CD14-positive monocyte (primary cell): ENCODE results near the gene PEAK1. TPM values are rescaled to one million over a fixed set of nuclear protein-coding genes. Genes with fewer than 3 reads are reported as not detected.

Experiments
- DNase-seq, 3 donors: peaks; one replicate each; pipeline ENCODE4 v3.0.0-alpha.2; 2011 to 2022
- H2AFZ ChIP-seq: 2 replicates; pipeline ENCODE4 v1.6.0; 2012; ENCODE audit warnings: mild to moderate bottlenecking, low read depth, low read length, inconsistent platforms; ENCODE audit not compliant: insufficient read depth, poor library complexity, severe bottlenecking
- H3K27ac ChIP-seq, 2 donors: 1 replicate in 1 of 2; 2 replicates in 1 of 2; pipeline ENCODE4 v1.5.1; 2012 to 2013; ENCODE audit warnings: low read length in 2 of 2, control low read depth in 1 of 2, inconsistent platforms in 1 of 2, low read depth in 1 of 2, mild to moderate bottlenecking in 1 of 2
- H3K27me3 ChIP-seq, 2 donors: one replicate each; pipeline versions ENCODE4 v1.6.0 to v1.6.1; 2011 to 2013; ENCODE audit warnings: low read length in 2 of 2; ENCODE audit not compliant: control insufficient read depth in 2 of 2, insufficient read depth in 2 of 2
- H3K36me3 ChIP-seq, 2 donors: replicated peaks in 1 of 2; 1 replicate in 1 of 2; 2 replicates in 1 of 2; pipeline versions ENCODE4 v1.5.1 to v1.6.1; 2012 to 2013; ENCODE audit warnings: low read length in 2 of 2, control low read depth in 1 of 2, inconsistent platforms in 1 of 2, mild to moderate bottlenecking in 1 of 2; ENCODE audit not compliant: insufficient read depth in 2 of 2, control insufficient read depth in 1 of 2
- H3K4me1 ChIP-seq, 2 donors: 1 replicate in 1 of 2; 2 replicates in 1 of 2; pipeline versions ENCODE4 v1.5.1 to v1.6.1; 2012 to 2013; ENCODE audit warnings: low read length in 2 of 2, control low read depth in 1 of 2, inconsistent platforms in 1 of 2, mild to moderate bottlenecking in 1 of 2, moderate library complexity in 1 of 2; ENCODE audit not compliant: insufficient read depth in 2 of 2, control insufficient read depth in 1 of 2
- H3K4me2 ChIP-seq: replicated peaks from 2 replicates; pipeline ENCODE3; 2012; ENCODE audit warnings: low read length, moderate library complexity, mild to moderate bottlenecking; ENCODE audit not compliant: poor library complexity, severe bottlenecking; ENCODE audit errors: extremely low read depth
- H3K4me3 ChIP-seq, 3 experiments: fragments of 200-600 bp in 1 of 3; sonication (generic) in 1 of 3; replicated peaks in 1 of 3; 1 replicate in 2 of 3; 2 replicates in 1 of 3; pipeline ENCODE4 v1.5.1; 2011 to 2013; ENCODE audit warnings: low read length in 3 of 3, mild to moderate bottlenecking in 3 of 3, control low read depth in 2 of 3, low read depth in 2 of 3, inconsistent platforms in 1 of 3, moderate library complexity in 1 of 3
- H3K79me2 ChIP-seq: 2 replicates; pipeline ENCODE4 v1.6.0; 2012; ENCODE audit warnings: mild to moderate bottlenecking, control low read depth, inconsistent platforms, low read length, moderate library complexity; ENCODE audit not compliant: insufficient read depth
- H3K9ac ChIP-seq: 2 replicates; pipeline ENCODE4 v1.6.0; 2017; ENCODE audit warnings: low read length, mild to moderate bottlenecking; ENCODE audit not compliant: insufficient read depth, poor library complexity, severe bottlenecking
- H3K9me3 ChIP-seq, 2 donors: replicated peaks in 1 of 2; 1 replicate in 1 of 2; 2 replicates in 1 of 2; pipeline versions ENCODE4 v1.5.1 to v1.6.1; 2012 to 2013; ENCODE audit warnings: low read length in 2 of 2, control low read depth in 1 of 2; ENCODE audit not compliant: control insufficient read depth in 1 of 2, insufficient read depth in 1 of 2
- H4K20me1 ChIP-seq: 2 replicates; pipeline ENCODE4 v1.6.0; 2012; ENCODE audit warnings: mild to moderate bottlenecking, low read length, control low read depth, moderate library complexity; ENCODE audit not compliant: insufficient read depth
- H3K27ac Mint-ChIP-seq, 7 donors: one replicate each; pipeline ENCODE4 v1.8.0; 2020; ENCODE audit warnings: mild to moderate bottlenecking in 7 of 7, mixed read lengths in 7 of 7, moderate library complexity in 6 of 7, inconsistent platforms in 2 of 7
- H3K27me3 Mint-ChIP-seq, 3 donors: one replicate each; pipeline ENCODE4 v1.8.0; 2021 to 2022; ENCODE audit warnings: low read depth in 3 of 3, mild to moderate bottlenecking in 3 of 3, mixed read lengths in 3 of 3, moderate library complexity in 3 of 3, inconsistent platforms in 1 of 3
- H3K36me3 Mint-ChIP-seq, 2 donors: one replicate each; pipeline ENCODE4 v1.8.0; 2020; ENCODE audit warnings: mixed read lengths in 2 of 2, inconsistent platforms in 1 of 2, mild to moderate bottlenecking in 1 of 2
- H3K4me1 Mint-ChIP-seq: one replicate; pipeline ENCODE4 v1.8.0; 2020; ENCODE audit warnings: mild to moderate bottlenecking, mixed read lengths
- H3K4me3 Mint-ChIP-seq, 2 donors: one replicate each; pipeline ENCODE4 v1.8.0; 2020; ENCODE audit warnings: mild to moderate bottlenecking in 2 of 2, mixed read lengths in 2 of 2, moderate library complexity in 1 of 2
- H3K9me3 Mint-ChIP-seq, 7 donors: one replicate each; pipeline ENCODE4 v1.8.0; 2020 to 2022; ENCODE audit warnings: mixed read lengths in 7 of 7, mild to moderate bottlenecking in 6 of 7, moderate library complexity in 6 of 7, inconsistent platforms in 2 of 7
- CTCF ChIP-seq: fragments of 200-600 bp; IDR thresholded peaks from one replicate; pipeline ENCODE4 v1.8.0; 2022; ENCODE audit warnings: antibody characterized with exemption, mild to moderate bottlenecking
- WGBS: methylation state at CpG from one replicate; pipeline ENCODE4 v1.1.5; 2013; ENCODE audit warnings: missing lambda C conversion rate; ENCODE audit not compliant: insufficient coverage; 5-methylcytosine and 5-hydroxymethylcytosine counted together
- intact Hi-C, 2 donors: fragments of 100-400 bp; cut with micrococcal nuclease; formaldehyde crosslinking; loops; one replicate each; pipeline versions ENCODE4 v1.15.0 to v1.15.1; 2023
- polyA plus RNA-seq, 3 donors: library from polyadenylated mRNA; depleted of rRNA in 1 of 3; unstranded in 2 of 3; stranded (reverse) in 1 of 3; fragments of 300-500 nt in 2 of 3; fragments of >200 nt in 1 of 3; fragmentation: Illumina TruSeq in 2 of 3; gene quantifications; 1 replicate in 2 of 3; 2 replicates in 1 of 3; pipeline ENCODE4 v1.2.3, GENCODE V29; 2012 to 2021

The PEAK1 gene
- polyA plus RNA-seq, 3 donors: 0.85 to 8.7 (median 1.1) TPM

- Histone ChIP-seq H3K79me2 (no peaks in the 10 kb centered on the region), H3K4me3 (no peak overlapping the region), H3K27ac (no peak overlapping the region), H2AFZ (no peak overlapping the region), H4K20me1 (no peaks in the 10 kb centered on the region), H3K27me3 (no peaks in the 10 kb centered on the region), H3K4me1 (no peaks in the 10 kb centered on the region), H3K36me3 (no peaks in the 10 kb centered on the region), H3K4me2 (no peak overlapping the region), H3K9me3 (peaks cover 5 to 11% of the 10 kb centered on the region in 2 donors), H3K9ac (no peak overlapping the region)
- Mint-ChIP-seq H3K9me3 (peaks cover 7 to 17% (median 12%) of the 10 kb centered on the region in 7 donors), H3K27ac (no peak overlapping the region), H3K36me3 (peaks cover 18 to 24% of the 10 kb centered on the region in 2 donors), H3K4me3 (no peak overlapping the region), H3K4me1 (peaks cover 3% of the 10 kb centered on the region), H3K27me3 (peaks cover 0 to 2% (median 0%) of the 10 kb centered on the region in 3 donors)
- 100% methylated on average over 1 of the region's 4 CpGs for WGBS
- intact Hi-C loops: no loop called here
- no peak for TF ChIP-seq CTCF
- DNase-seq: no peak
These were observed 275.3 kb downstream of the PEAK1 start for GRCh38 chr15:77144492-77145070.

GRCh38 chr15:77144026-77144425, 275.9 kb downstream of the PEAK1 start:
- peaks cover 18 to 24% of the 10 kb centered on the region in 2 donors for H3K36me3 Mint-ChIP-seq
- Histone ChIP-seq H3K4me2 (no peak overlapping the region), H3K9ac (no peak overlapping the region), H3K4me1 (no peaks in the 10 kb centered on the region), H3K9me3 (peaks cover 5 to 11% of the 10 kb centered on the region in 2 donors), H3K4me3 (no peak overlapping the region), H3K36me3 (no peaks in the 10 kb centered on the region), H3K79me2 (no peaks in the 10 kb centered on the region), H3K27me3 (no peaks in the 10 kb centered on the region), H3K27ac (no peak overlapping the region), H4K20me1 (no peaks in the 10 kb centered on the region), H2AFZ (no peak overlapping the region)
- peaks cover 7 to 17% (median 12%) of the 10 kb centered on the region in 7 donors for H3K9me3 Mint-ChIP-seq
- H3K4me1 Mint-ChIP-seq: peaks cover 3% of the 10 kb centered on the region
- TF ChIP-seq CTCF: no peak
- intact Hi-C loops: no loop called here
- no peak for DNase-seq
- no peak overlapping the region for H3K27ac Mint-ChIP-seq
- WGBS: 100% methylated on average over 2 of the region's 2 CpGs
- peaks cover 0 to 2% (median 0%) of the 10 kb centered on the region in 3 donors for H3K27me3 Mint-ChIP-seq
- no peak overlapping the region for H3K4me3 Mint-ChIP-seq
